Stomach (tissue), 4 donors: ENCODE results near the gene HAVCR1.

Experiments used
- CTCF ChIP-seq, 7 experiments: fragments of 450-650 bp in 4 of 7; fragments of 200-600 bp in 3 of 7; sonication (generic) in 3 of 7; IDR thresholded peaks; one replicate each; pipeline ENCODE4 v1.5.1; 2016 to 2019; ENCODE audit warnings: antibody characterized with exemption in 7 of 7, control low read depth in 2 of 7, mild to moderate bottlenecking in 1 of 7
- POLR2A ChIP-seq, 4 donors: fragments of 450-650 bp; IDR thresholded peaks; one replicate each; pipeline ENCODE4 v1.6.1; 2016; ENCODE audit warnings: antibody characterized with exemption in 4 of 4, control low read depth in 2 of 4, mild to moderate bottlenecking in 1 of 4, moderate library complexity in 1 of 4
- POLR2AphosphoS5 ChIP-seq, 3 donors: sonication (generic); formaldehyde crosslinking; IDR thresholded peaks; one replicate each; pipeline ENCODE4 v1.6.1; 2016; ENCODE audit warnings: antibody characterized with exemption in 3 of 3

GRCh38 chr5:157059891-157060290 is 975 bp upstream of the HAVCR1 start:
- no peak for TF ChIP-seq CTCF (IDR thresholded peaks at IDR 0.05)
- TF ChIP-seq POLR2A (IDR thresholded peaks at IDR 0.05) = no peak
- TF ChIP-seq POLR2AphosphoS5 (IDR thresholded peaks at IDR 0.05) = no peak
